ENCODE data around the gene NT5C3A.

GRCh38 chr7:33048704-33049103 is 13.9 kb downstream of the NT5C3A start:
- TF ChIP-seq POLR2A (IDR thresholded peaks at IDR 0.05) = no peak
- TF ChIP-seq CTCF (IDR thresholded peaks at IDR 0.05) = no peak

Data from stomach (tissue), 4 donors.